Ishikawa (cell line): ENCODE data around the gene TP53BP1.

Experiments used
- CEBPB ChIP-seq: IDR thresholded peaks from 2 replicates; pipeline ENCODE4 v1.6.1; 2012
- CREB1 ChIP-seq: IDR thresholded peaks from 2 replicates; pipeline ENCODE4 v1.6.1; 2012; ENCODE audit warnings: low read depth
- EGR1 ChIP-seq: IDR thresholded peaks from 2 replicates; pipeline ENCODE4 v1.6.1; 2012
- EP300 ChIP-seq: IDR thresholded peaks from 2 replicates; pipeline ENCODE4 v1.6.1; 2012; ENCODE audit warnings: borderline replicate concordance
- FOXM1 ChIP-seq: IDR thresholded peaks from 2 replicates; pipeline ENCODE4 v1.6.1; 2012; ENCODE audit warnings: low read depth, borderline replicate concordance
- MAX ChIP-seq: IDR thresholded peaks from 2 replicates; pipeline ENCODE4 v1.6.1; 2012
- NFIC ChIP-seq: IDR thresholded peaks from 2 replicates; pipeline ENCODE4 v1.6.1; 2012
- RAD21 ChIP-seq: IDR thresholded peaks from 2 replicates; pipeline ENCODE4 v1.6.1; 2012; ENCODE audit warnings: low read depth
- TAF1 ChIP-seq: IDR thresholded peaks from 2 replicates; pipeline ENCODE4 v1.6.1; 2012; ENCODE audit warnings: low read depth, mild to moderate bottlenecking
- TCF12 ChIP-seq: IDR thresholded peaks from 2 replicates; pipeline ENCODE4 v1.6.1; 2012; ENCODE audit warnings: low read depth
- TEAD4 ChIP-seq: IDR thresholded peaks from 2 replicates; pipeline ENCODE4 v1.6.1; 2012
- YY1 ChIP-seq: IDR thresholded peaks from 2 replicates; pipeline ENCODE4 v1.6.1; 2012; ENCODE audit warnings: low read depth
- ZBTB7A ChIP-seq: IDR thresholded peaks from 2 replicates; pipeline ENCODE4 v1.6.1; 2012; ENCODE audit warnings: low read depth
- TF ChIP-seq, protein P1 (sequence below): IDR thresholded peaks from 2 replicates; pipeline ENCODE4 v1.6.1; 2012; ENCODE audit warnings: low read depth, mild to moderate bottlenecking
- TF ChIP-seq, protein P2 (sequence below): IDR thresholded peaks from 2 replicates; pipeline ENCODE4 v1.6.1; 2012

TP53BP1 gene

DNA sequence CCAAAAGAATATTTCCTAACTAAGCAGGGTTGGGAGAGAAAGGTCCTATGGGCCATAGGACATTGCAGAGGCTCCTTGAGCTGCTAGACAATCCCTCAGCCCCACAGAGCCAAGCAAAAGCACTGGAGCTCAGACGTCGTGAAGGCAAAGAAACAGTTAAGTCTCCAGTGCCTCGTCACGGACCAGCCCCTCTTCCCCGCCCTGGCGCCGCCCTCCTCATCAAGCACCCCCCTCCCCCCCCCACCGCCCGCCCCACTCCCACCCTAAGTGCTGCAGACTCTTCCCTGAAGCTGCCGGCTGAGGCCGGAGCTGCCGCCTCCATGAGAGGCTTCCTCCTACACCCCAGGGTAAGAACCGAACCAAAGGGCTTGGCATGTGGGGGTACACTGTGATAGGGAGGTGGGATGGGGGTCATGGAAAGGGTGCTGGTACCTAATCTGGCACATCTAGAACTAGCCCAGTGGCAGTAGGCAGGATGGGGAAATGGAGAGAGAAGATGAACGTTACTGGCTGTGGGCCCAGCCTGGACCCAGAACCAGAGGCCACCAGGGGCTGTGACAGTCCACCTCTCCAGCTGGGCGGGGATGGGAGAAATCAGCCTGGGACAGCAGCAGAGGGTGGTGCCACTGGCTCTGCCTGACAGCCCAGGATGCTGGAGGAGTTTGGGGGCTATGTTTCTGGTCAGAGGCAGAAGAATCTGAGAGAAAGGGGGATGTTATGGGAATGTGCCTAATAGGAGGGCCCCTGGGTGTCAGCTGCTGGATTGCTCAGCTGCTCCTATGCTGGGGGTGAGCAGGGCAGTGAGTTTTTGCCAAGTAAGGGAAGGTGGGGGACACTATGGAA, 24.6 kb upstream of the TP53BP1 start, which contains the start of gene MAP1A:
TSS of gene MAP1A (plus strand) at position 255 of the 843 bp plus-strand sequence. CDS start 3,866 bp downstream, outside the sequence.
- TF ChIP-seq RAD21 (no peak), EP300 (no peak), CREB1 (no peak), TCF12 (no peak), TEAD4 (no peak), NFIC (no peak), TAF1 (no peak), FOXM1 (no peak), ZBTB7A (no peak)
- TF ChIP-seq, protein P1, sequence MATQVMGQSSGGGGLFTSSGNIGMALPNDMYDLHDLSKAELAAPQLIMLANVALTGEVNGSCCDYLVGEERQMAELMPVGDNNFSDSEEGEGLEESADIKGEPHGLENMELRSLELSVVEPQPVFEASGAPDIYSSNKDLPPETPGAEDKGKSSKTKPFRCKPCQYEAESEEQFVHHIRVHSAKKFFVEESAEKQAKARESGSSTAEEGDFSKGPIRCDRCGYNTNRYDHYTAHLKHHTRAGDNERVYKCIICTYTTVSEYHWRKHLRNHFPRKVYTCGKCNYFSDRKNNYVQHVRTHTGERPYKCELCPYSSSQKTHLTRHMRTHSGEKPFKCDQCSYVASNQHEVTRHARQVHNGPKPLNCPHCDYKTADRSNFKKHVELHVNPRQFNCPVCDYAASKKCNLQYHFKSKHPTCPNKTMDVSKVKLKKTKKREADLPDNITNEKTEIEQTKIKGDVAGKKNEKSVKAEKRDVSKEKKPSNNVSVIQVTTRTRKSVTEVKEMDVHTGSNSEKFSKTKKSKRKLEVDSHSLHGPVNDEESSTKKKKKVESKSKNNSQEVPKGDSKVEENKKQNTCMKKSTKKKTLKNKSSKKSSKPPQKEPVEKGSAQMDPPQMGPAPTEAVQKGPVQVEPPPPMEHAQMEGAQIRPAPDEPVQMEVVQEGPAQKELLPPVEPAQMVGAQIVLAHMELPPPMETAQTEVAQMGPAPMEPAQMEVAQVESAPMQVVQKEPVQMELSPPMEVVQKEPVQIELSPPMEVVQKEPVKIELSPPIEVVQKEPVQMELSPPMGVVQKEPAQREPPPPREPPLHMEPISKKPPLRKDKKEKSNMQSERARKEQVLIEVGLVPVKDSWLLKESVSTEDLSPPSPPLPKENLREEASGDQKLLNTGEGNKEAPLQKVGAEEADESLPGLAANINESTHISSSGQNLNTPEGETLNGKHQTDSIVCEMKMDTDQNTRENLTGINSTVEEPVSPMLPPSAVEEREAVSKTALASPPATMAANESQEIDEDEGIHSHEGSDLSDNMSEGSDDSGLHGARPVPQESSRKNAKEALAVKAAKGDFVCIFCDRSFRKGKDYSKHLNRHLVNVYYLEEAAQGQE: no peak
- TF ChIP-seq, protein P2, sequence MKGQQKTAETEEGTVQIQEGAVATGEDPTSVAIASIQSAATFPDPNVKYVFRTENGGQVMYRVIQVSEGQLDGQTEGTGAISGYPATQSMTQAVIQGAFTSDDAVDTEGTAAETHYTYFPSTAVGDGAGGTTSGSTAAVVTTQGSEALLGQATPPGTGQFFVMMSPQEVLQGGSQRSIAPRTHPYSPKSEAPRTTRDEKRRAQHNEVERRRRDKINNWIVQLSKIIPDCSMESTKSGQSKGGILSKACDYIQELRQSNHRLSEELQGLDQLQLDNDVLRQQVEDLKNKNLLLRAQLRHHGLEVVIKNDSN: no peak

- TF ChIP-seq EGR1: no peak
Observed at GRCh38 chr15:43516801-43517353, 23.9 kb upstream of the TP53BP1 start.

DNA sequence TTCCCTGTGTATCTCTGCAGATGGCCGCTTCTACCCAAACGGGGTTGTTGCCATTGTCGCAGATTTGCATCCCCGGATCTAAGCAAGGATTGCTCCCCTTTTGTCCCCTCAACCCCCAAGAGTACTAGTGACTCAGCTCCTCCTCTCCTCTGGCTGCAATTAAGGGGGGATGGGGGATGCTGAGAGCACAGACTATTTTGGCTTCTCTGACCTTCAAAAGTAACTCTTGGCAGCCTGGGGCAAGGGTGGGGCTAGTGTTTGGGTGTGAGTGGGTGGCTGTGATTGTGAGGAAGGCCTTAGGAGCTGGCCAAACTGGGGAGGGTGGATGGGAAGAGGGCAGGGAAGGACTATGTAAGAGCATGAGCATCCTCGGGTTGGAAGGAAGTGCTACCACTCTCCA, 23.2 kb upstream of the TP53BP1 start:
- no peak for TF ChIP-seq TEAD4
- no peak for TF ChIP-seq MAX

DNA sequence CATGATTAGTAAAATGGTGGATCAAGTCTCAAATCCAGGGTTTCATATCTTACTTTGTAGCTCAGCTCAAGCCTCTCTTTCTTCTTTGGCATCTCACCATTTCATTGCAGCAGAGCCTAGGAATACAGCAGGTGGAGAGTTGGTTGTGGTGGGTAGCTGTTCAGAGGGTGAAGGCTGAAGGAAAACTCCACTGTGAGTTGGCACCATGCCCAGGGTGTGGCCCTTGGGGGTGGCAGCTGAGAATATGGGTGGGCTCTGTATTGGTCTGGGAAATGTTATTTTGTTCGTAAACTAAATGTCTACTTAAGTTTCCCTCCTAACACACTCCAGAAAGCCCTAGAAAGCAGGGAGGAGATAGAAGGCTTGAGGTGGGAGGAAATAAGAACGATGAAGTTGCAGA, 22.8 kb upstream of the TP53BP1 start:
- TF ChIP-seq TAF1: no peak
- no peak for TF ChIP-seq EGR1
- TF ChIP-seq YY1: no peak
- TF ChIP-seq CREB1: no peak
- TF ChIP-seq TCF12: no peak
- TF ChIP-seq, protein P2: no peak
- TF ChIP-seq, protein P1: no peak
- TF ChIP-seq CEBPB: no peak
- no peak for TF ChIP-seq NFIC
- no peak for TF ChIP-seq MAX
- no peak for TF ChIP-seq ZBTB7A
- no peak for TF ChIP-seq TEAD4
- no peak for TF ChIP-seq RAD21
- TF ChIP-seq EP300: no peak
- TF ChIP-seq FOXM1: no peak

DNA sequence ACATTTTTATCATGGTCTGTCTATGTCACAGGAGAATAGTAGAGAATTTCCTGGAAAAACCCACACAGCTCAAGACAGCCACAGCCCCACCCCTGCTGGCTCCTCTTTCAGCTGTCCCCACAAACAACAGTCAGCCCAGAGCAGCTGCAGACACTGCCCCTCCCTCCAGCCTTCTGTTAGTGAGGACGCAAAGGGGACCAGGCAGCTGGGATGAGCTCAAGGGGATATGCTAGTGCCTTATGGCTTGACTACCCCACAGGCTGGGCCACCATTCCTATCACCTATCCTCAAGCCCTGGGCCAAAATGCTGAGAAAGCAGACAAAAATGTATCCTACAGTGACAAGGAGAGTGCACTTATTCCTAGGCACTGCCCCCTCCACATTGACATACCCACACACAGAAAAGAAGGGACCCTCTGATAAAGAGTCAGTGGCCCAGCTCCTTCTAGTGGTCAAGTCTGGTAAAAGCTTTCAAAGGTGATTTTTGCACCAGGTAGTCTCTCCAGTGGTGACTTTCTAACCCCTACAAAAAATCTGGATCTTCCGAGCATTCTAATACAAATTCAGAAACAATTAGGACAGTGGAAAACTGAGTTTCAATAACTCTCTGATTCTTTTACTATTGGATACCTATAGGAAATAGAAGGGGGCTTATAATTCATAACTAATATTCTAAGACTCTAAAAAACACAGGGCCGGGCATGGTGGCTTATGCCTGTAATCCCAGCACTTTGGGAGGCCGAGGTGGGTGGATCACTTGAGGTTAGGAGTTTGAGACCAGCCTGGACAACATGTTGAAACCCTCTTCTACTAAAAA, 21.5 kb upstream of the TP53BP1 start:
- TF ChIP-seq TAF1: no peak
- TF ChIP-seq TCF12: no peak
- TF ChIP-seq RAD21: peak; percentile 60

GRCh38 chr15:43513550-43513949, 20.6 kb upstream of the TP53BP1 start:
- TF ChIP-seq ZBTB7A: no peak
- TF ChIP-seq EGR1: no peak
- TF ChIP-seq, protein P2: no peak
- no peak for TF ChIP-seq CEBPB
- TF ChIP-seq TCF12: no peak
- TF ChIP-seq NFIC: no peak
- no peak for TF ChIP-seq MAX
- TF ChIP-seq, protein P1: no peak
